Thyroid gland (tissue), 4 donors: ENCODE measurements around the gene GPAM. TPM values are rescaled to one million over a fixed set of nuclear protein-coding genes. Genes with fewer than 3 reads are reported as not detected.

Experiments used
- DNase-seq, 2 donors: peaks; one replicate each; pipeline ENCODE4 v3.0.0-alpha.2; 2019
- H3K27ac ChIP-seq, 3 donors: fragments of 200-600 bp; sonication (generic); 1 replicate in 2 of 3; 2 replicates in 1 of 3; pipeline ENCODE4 v1.5.1; 2016 to 2019; ENCODE audit warnings: mild to moderate bottlenecking in 1 of 3, moderate library complexity in 1 of 3
- H3K27me3 ChIP-seq: fragments of 200-600 bp; sonication (generic); one replicate; pipeline ENCODE4 v1.5.1; 2019
- H3K36me3 ChIP-seq, 2 donors: fragments of 200-600 bp; sonication (generic); one replicate each; pipeline ENCODE4 v1.5.1; 2016 to 2019
- H3K4me1 ChIP-seq, 2 donors: fragments of 200-600 bp; sonication (generic); one replicate each; pipeline ENCODE4 v1.5.1; 2017 to 2019
- H3K4me3 ChIP-seq, 3 donors: fragments of 200-600 bp; sonication (generic); replicated peaks in 1 of 3; 1 replicate in 2 of 3; 2 replicates in 1 of 3; pipeline ENCODE4 v1.5.1; 2016; ENCODE audit warnings: mild to moderate bottlenecking in 1 of 3
- H3K9me3 ChIP-seq: fragments of 200-600 bp; sonication (generic); one replicate; pipeline ENCODE4 v1.5.1; 2017
- POLR2A ChIP-seq, 2 donors: fragments of 450-650 bp; IDR thresholded peaks; one replicate each; pipeline ENCODE4 v1.6.1; 2017; ENCODE audit warnings: antibody characterized with exemption in 2 of 2, mild to moderate bottlenecking in 2 of 2, moderate library complexity in 1 of 2
- WGBS, 2 donors: methylation state at CpG; one replicate each; pipeline ENCODE4 v1.1.5; 2017; 5-methylcytosine and 5-hydroxymethylcytosine counted together
- intact Hi-C: fragments of 100-400 bp; cut with DNase I; formaldehyde crosslinking; loops from one replicate; pipeline ENCODE4 v1.15.1; 2023
- total RNA-seq, 4 donors: library from RNA; depleted of rRNA; stranded (reverse); fragments of >200 nt; gene quantifications; one replicate each; pipeline ENCODE4 v1.2.3, GENCODE V29; 2016
- TF ChIP-seq, protein P1 (sequence below), 6 experiments: fragments of 200-600 bp in 3 of 6; fragments of 450-650 bp in 3 of 6; sonication (generic) in 3 of 6; IDR thresholded peaks; one replicate each; pipeline ENCODE4 v1.5.1; 2016 to 2019; ENCODE audit warnings: antibody characterized with exemption in 6 of 6, mild to moderate bottlenecking in 2 of 6, inconsistent platforms in 1 of 6, moderate library complexity in 1 of 6

GPAM gene
- total RNA-seq, 4 donors from 2014 or later, result 29.2 to 58.0 (median 40.8) TPM

DNA sequence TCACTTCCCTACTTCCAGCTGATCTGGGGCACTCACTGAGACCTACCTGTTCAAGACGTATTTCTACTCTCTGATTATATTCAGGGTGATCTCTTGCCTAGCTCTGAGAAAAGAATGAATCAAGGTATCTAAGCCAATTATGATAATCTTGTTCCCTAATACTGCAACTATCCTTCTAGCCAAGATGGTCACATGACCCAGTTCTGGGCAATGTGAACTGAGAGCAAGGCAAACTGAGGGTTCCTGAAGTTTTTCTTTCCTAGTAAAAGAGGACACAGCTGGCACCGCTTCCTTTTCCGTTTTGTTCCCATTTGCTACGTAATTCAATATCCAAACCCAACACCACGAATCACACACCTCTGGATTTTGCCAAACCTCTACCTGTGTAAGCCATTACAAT, 5.9 kb upstream of the GPAM start:
- intact Hi-C loops, result no loop called here
- Histone ChIP-seq H3K27ac (no peak overlapping the region), H3K36me3 (no peaks in the 10 kb centered on the region), H3K9me3 (no peaks in the 10 kb centered on the region), H3K4me1 (peaks cover 0 to 2% of the 10 kb centered on the region in 2 donors), H3K4me3 (no peak overlapping the region), H3K27me3 (no peaks in the 10 kb centered on the region)
- 81 to 85% methylated on average over 5 of the region's 5 CpGs for WGBS, 2 donors
- DNase-seq, result no peak
- TF ChIP-seq, protein P1, sequence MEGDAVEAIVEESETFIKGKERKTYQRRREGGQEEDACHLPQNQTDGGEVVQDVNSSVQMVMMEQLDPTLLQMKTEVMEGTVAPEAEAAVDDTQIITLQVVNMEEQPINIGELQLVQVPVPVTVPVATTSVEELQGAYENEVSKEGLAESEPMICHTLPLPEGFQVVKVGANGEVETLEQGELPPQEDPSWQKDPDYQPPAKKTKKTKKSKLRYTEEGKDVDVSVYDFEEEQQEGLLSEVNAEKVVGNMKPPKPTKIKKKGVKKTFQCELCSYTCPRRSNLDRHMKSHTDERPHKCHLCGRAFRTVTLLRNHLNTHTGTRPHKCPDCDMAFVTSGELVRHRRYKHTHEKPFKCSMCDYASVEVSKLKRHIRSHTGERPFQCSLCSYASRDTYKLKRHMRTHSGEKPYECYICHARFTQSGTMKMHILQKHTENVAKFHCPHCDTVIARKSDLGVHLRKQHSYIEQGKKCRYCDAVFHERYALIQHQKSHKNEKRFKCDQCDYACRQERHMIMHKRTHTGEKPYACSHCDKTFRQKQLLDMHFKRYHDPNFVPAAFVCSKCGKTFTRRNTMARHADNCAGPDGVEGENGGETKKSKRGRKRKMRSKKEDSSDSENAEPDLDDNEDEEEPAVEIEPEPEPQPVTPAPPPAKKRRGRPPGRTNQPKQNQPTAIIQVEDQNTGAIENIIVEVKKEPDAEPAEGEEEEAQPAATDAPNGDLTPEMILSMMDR (IDR thresholded peaks at IDR 0.05), result no peak
- no peak for TF ChIP-seq POLR2A (IDR thresholded peaks at IDR 0.05)

DNA sequence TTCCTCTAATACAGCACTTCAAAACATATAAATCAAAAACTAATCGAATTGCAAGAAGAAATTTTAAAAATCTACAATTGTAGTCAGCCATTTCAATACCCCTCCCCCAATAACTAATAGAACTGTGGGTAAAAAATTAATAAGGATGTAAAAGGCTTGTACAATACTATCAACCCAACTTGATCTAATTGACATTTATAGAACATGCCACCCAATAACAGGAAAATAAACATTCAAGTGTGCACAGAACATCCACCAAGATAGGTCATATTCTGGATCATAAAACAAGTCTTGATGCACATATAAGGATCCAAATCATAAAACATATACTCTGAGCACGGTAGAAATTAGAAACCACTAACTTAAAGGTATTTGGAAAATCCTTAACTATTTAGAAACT, 4.0 kb upstream of the GPAM start:
- TF ChIP-seq, protein P1 (IDR thresholded peaks at IDR 0.05), result no peak
- no peak for TF ChIP-seq POLR2A (IDR thresholded peaks at IDR 0.05)
- DNase-seq, result no peak
- no peak overlapping the region for H3K27ac ChIP-seq
- peaks cover 6 to 12% of the 10 kb centered on the region in 2 donors for H3K4me1 ChIP-seq
- WGBS, 2 donors, result 59 to 67% methylated on average over 2 of the region's 2 CpGs
- H3K4me3 ChIP-seq, result no peak overlapping the region
- H3K9me3 ChIP-seq, result no peaks in the 10 kb centered on the region
- no peaks in the 10 kb centered on the region for H3K27me3 ChIP-seq
- intact Hi-C loops, result no loop called here
- no peaks in the 10 kb centered on the region for H3K36me3 ChIP-seq

DNA sequence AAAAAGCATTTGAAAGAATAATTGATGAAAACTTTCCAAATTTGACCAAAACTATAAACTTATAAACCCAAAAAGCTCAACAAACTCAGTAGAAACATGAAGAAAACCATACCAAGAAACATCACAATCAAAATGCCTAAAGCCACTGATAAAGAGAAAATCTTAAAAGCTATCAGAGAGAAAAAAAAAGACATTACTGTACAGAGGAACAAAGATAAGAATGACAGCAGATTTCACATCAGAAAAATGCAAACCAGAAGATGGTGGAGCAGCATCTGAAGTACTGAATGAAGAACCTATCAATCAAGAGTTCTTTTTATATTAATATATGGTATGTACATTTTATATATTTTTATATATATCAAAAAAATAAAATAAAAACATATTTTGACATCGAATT, 2.4 kb upstream of the GPAM start:
- no peak overlapping the region for H3K27ac ChIP-seq
- intact Hi-C loops, result no loop called here
- WGBS, 2 donors, result 91 to 95% methylated on average over 1 of the region's 1 CpG
- H3K4me1 ChIP-seq, result peaks cover 9 to 12% of the 10 kb centered on the region in 2 donors
- H3K9me3 ChIP-seq, result no peaks in the 10 kb centered on the region
- no peaks in the 10 kb centered on the region for H3K36me3 ChIP-seq
- no peak overlapping the region for H3K4me3 ChIP-seq
- H3K27me3 ChIP-seq, result no peaks in the 10 kb centered on the region
- TF ChIP-seq, protein P1 (IDR thresholded peaks at IDR 0.05), result no peak
- TF ChIP-seq POLR2A (IDR thresholded peaks at IDR 0.05), result no peak
- no peak for DNase-seq

DNA sequence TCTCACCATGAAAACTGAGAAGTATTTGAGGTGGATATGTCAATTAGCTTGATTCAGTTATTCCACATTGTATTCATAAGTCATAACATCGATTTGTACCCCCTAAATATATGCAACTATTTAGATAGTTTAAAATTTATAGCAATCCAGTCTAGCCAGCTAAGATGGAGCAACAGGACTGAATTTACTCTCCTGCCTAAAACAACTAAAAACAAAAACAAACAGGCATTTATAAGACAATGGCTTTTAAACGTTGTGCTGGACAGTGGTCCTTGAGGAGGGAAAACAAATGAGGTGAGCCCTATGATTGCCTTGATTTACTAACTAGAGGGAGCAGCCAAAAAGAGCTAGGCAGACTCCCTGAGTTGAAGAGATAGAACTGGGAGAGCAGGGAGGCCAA, 814 bp upstream of the GPAM start:
- TF ChIP-seq, protein P1 (IDR thresholded peaks at IDR 0.05), result no peak
- TF ChIP-seq POLR2A (IDR thresholded peaks at IDR 0.05), result no peak
- Histone ChIP-seq H3K4me3 (no peak overlapping the region), H3K9me3 (no peaks in the 10 kb centered on the region), H3K4me1 (peaks cover 9 to 12% of the 10 kb centered on the region in 2 donors), H3K36me3 (peaks cover 5 to 7% of the 10 kb centered on the region in 2 donors), H3K27me3 (no peaks in the 10 kb centered on the region), H3K27ac (peak overlapping the region in 2 of 3 donors; percentile 64 to 72)
- WGBS, 2 donors, result 14 to 23% methylated on average over 2 of the region's 2 CpGs
- DNase-seq, result no peak
- intact Hi-C loops, result no loop called here

DNA sequence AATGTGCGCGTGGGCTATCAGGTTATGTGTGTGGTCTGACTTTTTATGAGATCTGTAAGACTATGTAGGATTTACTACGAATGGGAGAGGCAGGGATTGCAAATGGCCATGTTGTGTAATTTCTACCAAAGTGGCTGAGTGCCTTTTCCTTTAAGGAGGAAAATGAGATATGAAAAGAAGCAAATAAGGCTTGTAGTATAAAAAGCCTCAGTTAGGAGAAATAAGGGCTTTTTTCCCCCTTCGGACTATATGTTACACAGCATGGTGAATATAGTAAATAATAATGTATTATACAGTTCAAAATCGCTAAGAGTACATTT, 447 bp upstream of the GPAM start:
- intact Hi-C loops, result no loop called here
- Histone ChIP-seq H3K27me3 (no peaks in the 10 kb centered on the region), H3K36me3 (peaks cover 5 to 7% of the 10 kb centered on the region in 2 donors), H3K27ac (peak overlapping the region; percentile 0 to 72 (median 64)), H3K9me3 (no peaks in the 10 kb centered on the region), H3K4me1 (peaks cover 9 to 12% of the 10 kb centered on the region in 2 donors), H3K4me3 (peak overlapping the region; percentile 59 to 92 (median 81))
- no peak for DNase-seq
- TF ChIP-seq POLR2A (IDR thresholded peaks at IDR 0.05), result no peak
- TF ChIP-seq, protein P1 (IDR thresholded peaks at IDR 0.05), result no peak
- 7 to 13% methylated on average over 5 of the region's 5 CpGs for WGBS, 2 donors
